Subcutaneous adipose tissue (tissue), 4 donors: Measurements from ENCODE around the gene FSIP1. TPM values are rescaled to one million over a fixed set of nuclear protein-coding genes. Genes with fewer than 3 reads are reported as not detected.

Source experiments
- total RNA-seq, 4 donors: library from RNA; depleted of rRNA; stranded (reverse); fragments of >200 nt; gene quantifications; one replicate each; pipeline ENCODE4 v1.1.0, GENCODE V29; 2016
- TF ChIP-seq, protein P1 (sequence below): fragments of 450-650 bp; IDR thresholded peaks from one replicate; pipeline ENCODE4 v1.5.1; 2016; ENCODE audit warnings: low read depth, mild to moderate bottlenecking, control low read depth, antibody characterized with exemption, moderate library complexity

Gene FSIP1
- total RNA-seq, 4 donors from 2014 or later, result 0.16 to 1.0 (median 0.44) TPM; not detected in 1

DNA sequence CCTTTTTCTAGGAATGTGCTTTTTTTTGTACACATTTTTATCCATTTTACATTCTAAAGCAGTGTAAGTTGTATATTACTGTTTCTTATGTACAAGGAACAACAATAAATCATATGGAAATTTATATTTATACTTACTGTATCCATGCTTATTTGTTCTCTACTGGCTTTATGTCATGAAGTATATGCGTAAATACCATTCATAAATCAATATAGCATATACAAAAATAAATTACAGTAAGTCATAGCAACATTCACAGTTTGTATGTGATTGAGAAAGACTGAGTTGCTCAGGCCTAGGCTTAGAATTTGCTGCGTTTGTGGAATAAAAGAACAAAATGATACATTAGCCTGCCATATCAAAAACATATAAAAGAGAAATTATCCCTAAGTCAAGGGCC, 185.3 kb downstream of the FSIP1 start:
- TF ChIP-seq, protein P1, sequence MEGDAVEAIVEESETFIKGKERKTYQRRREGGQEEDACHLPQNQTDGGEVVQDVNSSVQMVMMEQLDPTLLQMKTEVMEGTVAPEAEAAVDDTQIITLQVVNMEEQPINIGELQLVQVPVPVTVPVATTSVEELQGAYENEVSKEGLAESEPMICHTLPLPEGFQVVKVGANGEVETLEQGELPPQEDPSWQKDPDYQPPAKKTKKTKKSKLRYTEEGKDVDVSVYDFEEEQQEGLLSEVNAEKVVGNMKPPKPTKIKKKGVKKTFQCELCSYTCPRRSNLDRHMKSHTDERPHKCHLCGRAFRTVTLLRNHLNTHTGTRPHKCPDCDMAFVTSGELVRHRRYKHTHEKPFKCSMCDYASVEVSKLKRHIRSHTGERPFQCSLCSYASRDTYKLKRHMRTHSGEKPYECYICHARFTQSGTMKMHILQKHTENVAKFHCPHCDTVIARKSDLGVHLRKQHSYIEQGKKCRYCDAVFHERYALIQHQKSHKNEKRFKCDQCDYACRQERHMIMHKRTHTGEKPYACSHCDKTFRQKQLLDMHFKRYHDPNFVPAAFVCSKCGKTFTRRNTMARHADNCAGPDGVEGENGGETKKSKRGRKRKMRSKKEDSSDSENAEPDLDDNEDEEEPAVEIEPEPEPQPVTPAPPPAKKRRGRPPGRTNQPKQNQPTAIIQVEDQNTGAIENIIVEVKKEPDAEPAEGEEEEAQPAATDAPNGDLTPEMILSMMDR, result no peak

- TF ChIP-seq, protein P1, result no peak
These were observed 186.1 kb downstream of the FSIP1 start for GRCh38 chr15:39596358-39597051.

GRCh38 chr15:39595338-39596221, 187.1 kb downstream of the FSIP1 start:
- TF ChIP-seq, protein P1, result no peak

DNA sequence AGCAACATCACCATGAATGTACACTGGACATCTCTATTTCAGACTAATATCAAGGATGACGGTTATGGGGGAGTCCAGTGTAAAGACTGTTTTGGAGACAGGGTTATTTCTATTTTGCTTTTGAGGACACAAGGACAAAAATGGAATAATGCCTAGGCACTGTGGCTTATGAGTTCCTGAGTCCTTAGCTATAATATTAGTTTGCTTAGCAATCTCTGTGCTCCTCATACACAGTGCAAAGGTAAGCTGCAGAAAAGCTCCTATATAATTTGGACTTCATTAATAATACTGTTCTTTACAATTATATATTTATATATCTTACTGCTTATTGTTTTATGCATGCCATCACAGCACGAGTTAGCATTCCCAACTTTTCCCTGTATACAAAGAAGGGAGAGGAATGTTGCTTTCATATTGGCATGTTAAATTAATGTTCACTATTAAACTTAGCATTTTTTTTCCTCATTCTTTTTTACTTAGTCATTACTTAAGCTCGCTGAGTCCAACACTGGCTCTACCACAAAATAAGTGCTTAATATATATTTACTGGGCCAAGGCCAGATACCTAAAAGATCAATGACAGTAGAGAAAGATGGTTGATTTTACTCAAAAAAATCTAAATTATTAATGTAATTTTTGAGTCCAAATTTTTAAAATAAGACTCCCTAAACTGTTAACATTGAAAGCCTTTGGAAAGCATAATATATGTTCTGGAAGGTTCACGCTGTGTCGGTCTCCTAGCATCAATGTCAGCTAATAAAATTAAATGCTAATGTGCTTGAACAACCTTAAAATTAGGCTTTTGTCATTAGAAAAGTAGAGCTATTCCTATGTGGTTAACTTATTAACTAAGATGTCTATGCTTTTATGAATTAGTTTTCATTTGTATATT, 187.9 kb downstream of the FSIP1 start:
- TF ChIP-seq, protein P1, result no peak

DNA sequence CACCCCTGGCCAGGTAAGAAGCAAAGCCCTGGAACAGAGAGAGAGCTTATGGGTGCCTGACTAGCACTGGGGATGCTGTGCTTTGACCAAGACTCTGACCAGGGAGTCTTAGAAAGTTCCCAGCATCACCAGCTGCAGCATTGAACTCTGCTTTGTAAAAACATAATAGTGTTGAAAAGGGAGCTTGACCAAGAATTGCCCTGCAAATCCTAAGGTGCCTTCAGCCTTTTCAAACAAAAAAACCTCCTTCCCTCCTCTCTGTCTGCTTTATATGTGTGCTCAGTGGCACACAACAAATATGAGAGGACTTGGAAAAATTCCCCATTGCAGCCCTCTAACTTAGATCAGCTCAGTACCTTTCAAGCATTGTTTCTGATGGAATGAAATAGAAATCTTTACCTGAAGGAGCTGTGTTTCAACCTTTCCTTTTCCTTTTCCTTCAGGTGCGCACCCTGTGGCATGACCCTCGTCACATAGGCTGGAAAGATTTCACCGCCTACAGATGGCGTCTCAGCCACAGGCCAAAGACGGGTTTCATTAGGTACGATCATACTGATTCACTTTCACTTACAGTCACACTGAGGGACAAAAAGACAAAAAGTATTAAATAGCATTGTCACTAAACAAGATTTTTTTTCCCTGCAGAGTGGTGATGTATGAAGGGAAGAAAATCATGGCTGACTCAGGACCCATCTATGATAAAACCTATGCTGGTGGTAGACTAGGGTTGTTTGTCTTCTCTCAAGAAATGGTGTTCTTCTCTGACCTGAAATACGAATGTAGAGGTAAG, 188.8 kb downstream of the FSIP1 start:
- TF ChIP-seq, protein P1, result no peak

DNA sequence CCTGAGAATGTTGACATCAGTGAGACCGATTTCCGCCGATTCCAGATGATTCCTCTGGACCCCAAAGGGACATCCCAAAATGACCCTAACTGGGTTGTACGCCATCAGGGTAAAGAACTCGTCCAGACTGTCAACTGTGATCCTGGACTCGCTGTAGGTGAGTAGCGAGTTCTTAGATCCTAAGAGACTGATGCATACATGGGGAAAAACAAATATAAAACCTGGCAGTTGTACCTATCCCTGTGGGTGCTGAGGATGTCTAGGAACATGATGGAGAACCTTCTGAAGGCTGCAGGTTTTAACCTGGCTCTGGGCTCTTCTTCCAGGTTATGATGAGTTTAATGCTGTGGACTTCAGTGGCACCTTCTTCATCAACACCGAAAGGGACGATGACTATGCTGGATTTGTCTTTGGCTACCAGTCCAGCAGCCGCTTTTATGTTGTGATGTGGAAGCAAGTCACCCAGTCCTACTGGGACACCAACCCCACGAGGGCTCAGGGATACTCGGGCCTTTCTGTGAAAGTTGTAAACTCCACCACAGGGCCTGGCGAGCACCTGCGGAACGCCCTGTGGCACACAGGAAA, 189.5 kb downstream of the FSIP1 start:
- TF ChIP-seq, protein P1, result no peak
